GM13976 (cell line): ENCODE data around the gene MICU2.

Experiments used
- DNase-seq: peaks from one replicate; pipeline ENCODE4 v3.0.0; 2012; ENCODE audit warnings: low spot score
- CTCF ChIP-seq: IDR thresholded peaks from 2 replicates; pipeline ENCODE4 v1.5.1; 2012; ENCODE audit warnings: borderline replicate concordance, mild to moderate bottlenecking; ENCODE audit not compliant: insufficient read depth; ENCODE audit errors: extremely low read depth, missing control alignments, control extremely low read depth
- in situ Hi-C: fragments of 300-500 bp; cut with MboI; formaldehyde crosslinking; loops from one replicate; pipeline ENCODE4 v1.12.0; 2022; ENCODE audit warnings: low sequenced_read_pairs, mixed read lengths, inconsistent platforms; ENCODE audit not compliant: unreplicated experiment

Gene MICU2

GRCh38 chr13:21603531-21604448 lies at the start of gene MICU2:
MICU2 (minus strand) TSS chr13:21604170; CDS start chr13:21604148, 22 bp downstream.
- in situ Hi-C loops = no loop called here
- peak; percentile 96 for DNase-seq
- TF ChIP-seq CTCF = no peak

GRCh38 chr13:21641629-21642028 lies 37.7 kb upstream of the MICU2 start:
- in situ Hi-C loops = loop anchor here (25.0 kb wide), 2 partner anchors 646 to 1146 kb away; no protein-coding TSS in a partner anchor
- DNase-seq = no peak
- no peak for TF ChIP-seq CTCF

GRCh38 chr13:21639561-21639960 lies 35.6 kb upstream of the MICU2 start:
- in situ Hi-C loops = loop anchor here (25.0 kb wide), 2 partner anchors 648 to 1148 kb away; no protein-coding TSS in a partner anchor
- no peak for TF ChIP-seq CTCF
- no peak for DNase-seq

GRCh38 chr13:21638319-21639282 lies 34.6 kb upstream of the MICU2 start:
- TF ChIP-seq CTCF = peak; percentile 39
- peak; percentile 60 for DNase-seq
- in situ Hi-C loops = loop anchor here (25.0 kb wide), 2 partner anchors 649 to 1149 kb away; no protein-coding TSS in a partner anchor

GRCh38 chr13:21637296-21637695 lies 33.3 kb upstream of the MICU2 start:
- in situ Hi-C loops = loop anchor here (25.0 kb wide), 2 partner anchors 650 to 1150 kb away; no protein-coding TSS in a partner anchor
- no peak for DNase-seq

More at GRCh38 chr13:21637296-21637695, 33.3 kb upstream of the MICU2 start:
- no peak for TF ChIP-seq CTCF
